ENCODE data around the gene PSMB7. TPM values are rescaled to one million over a fixed set of nuclear protein-coding genes. Genes with fewer than 3 reads are reported as not detected.

PSMB7 gene
- total RNA-seq, 1 experiment from 2014 or later, result 380 TPM

- CTCF ChIA-PET, result interaction anchor here (0.6 kb wide), 1 partner anchor 886 kb away, joined by 7 read pairs; no protein-coding TSS in a partner anchor
- peaks cover 4% of the 10 kb centered on the region for H3K9me3 ChIP-seq (ENCODE audit: low read depth, low read length, poor library complexity, severe bottlenecking)
- H3K27ac ChIP-seq (ENCODE audit: low read depth, low read length, poor library complexity, severe bottlenecking), result no peak overlapping the region
- peak; percentile 22 for DNase-seq (ENCODE audit: low spot score)
- POLR2A ChIA-PET (ENCODE audit: low non-redundant PET), result no interaction called here
- no TSS peak for BruUV-seq (replicated peaks)
- intact Hi-C loops (cut with micrococcal nuclease; ENCODE audit: unreplicated experiment), result no loop called here
- no peaks in the 10 kb centered on the region for H3K27me3 ChIP-seq (replicated peaks; ENCODE audit: insufficient read depth, low read depth, low read length, poor library complexity)
- peaks cover 17% of the 10 kb centered on the region for H3K4me1 ChIP-seq (ENCODE audit: insufficient read depth, low read length, poor library complexity, severe bottlenecking)
- TF ChIP-seq CTCF (conservative IDR thresholded peaks at IDR 0.05; ENCODE audit: low read depth, low read length) (no peak), EZH2 (IDR thresholded peaks at IDR 0.05; ENCODE audit: borderline replicate concordance, low read depth, low read length, poor library complexity, severe bottlenecking) (no peak)
- H3K36me3 ChIP-seq (ENCODE audit: insufficient read depth, low read length, poor library complexity, severe bottlenecking), result peaks cover 17% of the 10 kb centered on the region
- H3K4me3 ChIP-seq (ENCODE audit: low read depth, low read length, poor library complexity, severe bottlenecking), result no peak overlapping the region
These were observed 44.2 kb downstream of the PSMB7 start for GRCh38 chr9:124370896-124371582.

DNA sequence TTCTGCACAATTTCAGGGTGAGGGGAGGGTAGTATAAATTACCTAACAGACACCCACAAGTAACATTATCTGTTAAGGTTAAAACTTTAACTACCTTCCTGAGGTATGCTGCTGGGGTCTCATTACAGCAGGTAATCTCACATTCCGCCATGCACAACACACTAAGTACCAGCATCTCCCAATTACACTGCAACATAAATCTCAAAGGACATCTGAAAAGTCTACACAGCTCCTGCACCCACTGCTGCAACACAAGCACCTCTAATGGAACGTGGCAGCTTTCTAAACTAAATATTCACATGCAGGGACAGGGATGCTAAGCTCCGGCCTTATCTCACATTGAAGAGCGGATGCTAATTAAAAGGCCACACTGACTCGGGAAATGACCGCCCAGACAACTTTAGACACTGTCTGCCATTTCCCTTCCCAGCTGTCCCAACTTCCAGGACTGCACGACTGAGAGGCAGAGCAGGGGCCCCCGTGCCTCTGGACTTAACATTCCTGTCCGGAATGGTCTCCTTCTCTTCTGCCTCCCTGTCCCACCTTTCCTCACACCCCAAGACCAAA, 45.9 kb downstream of the PSMB7 start:
- intact Hi-C loops (cut with micrococcal nuclease; ENCODE audit: unreplicated experiment), result no loop called here
- POLR2A ChIA-PET (ENCODE audit: low non-redundant PET), result no interaction called here
- Histone ChIP-seq H3K27me3 (replicated peaks; ENCODE audit: insufficient read depth, low read depth, low read length, poor library complexity) (no peaks in the 10 kb centered on the region), H3K4me1 (ENCODE audit: insufficient read depth, low read length, poor library complexity, severe bottlenecking) (peaks cover 17% of the 10 kb centered on the region), H3K36me3 (ENCODE audit: insufficient read depth, low read length, poor library complexity, severe bottlenecking) (peaks cover 5% of the 10 kb centered on the region), H3K27ac (ENCODE audit: low read depth, low read length, poor library complexity, severe bottlenecking) (no peak overlapping the region), H3K4me3 (ENCODE audit: low read depth, low read length, poor library complexity, severe bottlenecking) (no peak overlapping the region), H3K9me3 (ENCODE audit: low read depth, low read length, poor library complexity, severe bottlenecking) (peaks cover 4% of the 10 kb centered on the region)
- CTCF ChIA-PET, result no interaction called here
- no TSS peak for BruUV-seq (replicated peaks)
- no peak for TF ChIP-seq CTCF (conservative IDR thresholded peaks at IDR 0.05; ENCODE audit: low read depth, low read length)
- no peak for TF ChIP-seq EZH2 (IDR thresholded peaks at IDR 0.05; ENCODE audit: borderline replicate concordance, low read depth, low read length, poor library complexity, severe bottlenecking)
- no peak for DNase-seq (ENCODE audit: low spot score)

DNA sequence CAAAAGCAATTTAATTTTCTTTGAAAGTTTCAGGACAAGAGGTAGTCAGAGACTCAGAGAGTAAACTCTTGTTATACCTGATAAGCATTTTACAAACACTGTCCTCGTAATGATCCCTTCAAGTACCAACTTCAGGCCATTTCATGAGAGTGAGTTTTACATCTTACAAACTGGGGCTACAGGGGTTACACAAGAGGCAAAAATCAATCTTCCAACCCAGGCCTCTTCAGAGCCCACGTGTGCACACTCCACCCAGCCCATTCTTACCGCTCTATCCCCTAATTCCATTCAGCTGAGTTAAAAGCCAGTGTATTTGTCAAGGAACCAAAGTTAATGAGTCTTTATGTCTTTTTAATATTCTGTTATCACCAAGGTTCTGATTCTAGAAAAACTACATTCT, 46.5 kb downstream of the PSMB7 start:
- intact Hi-C loops (cut with micrococcal nuclease; ENCODE audit: unreplicated experiment), result no loop called here
- no peak overlapping the region for H3K4me3 ChIP-seq (ENCODE audit: low read depth, low read length, poor library complexity, severe bottlenecking)
- CTCF ChIA-PET, result no interaction called here
- DNase-seq (ENCODE audit: low spot score), result no peak
- no TSS peak for BruUV-seq (replicated peaks)
- H3K36me3 ChIP-seq (ENCODE audit: insufficient read depth, low read length, poor library complexity, severe bottlenecking), result no peaks in the 10 kb centered on the region
- no peaks in the 10 kb centered on the region for H3K9me3 ChIP-seq (ENCODE audit: low read depth, low read length, poor library complexity, severe bottlenecking)
- no peak overlapping the region for H3K27ac ChIP-seq (ENCODE audit: low read depth, low read length, poor library complexity, severe bottlenecking)
- H3K4me1 ChIP-seq (ENCODE audit: insufficient read depth, low read length, poor library complexity, severe bottlenecking), result peaks cover 17% of the 10 kb centered on the region
- no peaks in the 10 kb centered on the region for H3K27me3 ChIP-seq (replicated peaks; ENCODE audit: insufficient read depth, low read depth, low read length, poor library complexity)
- POLR2A ChIA-PET (ENCODE audit: low non-redundant PET), result no interaction called here
- TF ChIP-seq EZH2 (IDR thresholded peaks at IDR 0.05; ENCODE audit: borderline replicate concordance, low read depth, low read length, poor library complexity, severe bottlenecking) (no peak), CTCF (conservative IDR thresholded peaks at IDR 0.05; ENCODE audit: low read depth, low read length) (no peak)
